Activated naive CD8-positive, alpha-beta T cell treated with anti-CD3 and anti-CD28 coated beads for 36 hours (primary cell): Measurements from ENCODE around the gene DENND5B. TPM values are rescaled to one million over a fixed set of nuclear protein-coding genes. Genes with fewer than 3 reads are reported as not detected.
"Not testable (repeated sequence)": the region's sequence is repeated elsewhere in the genome, so short reads cannot be mapped to it uniquely, and the experiment has no call there.

Source experiments
- DNase-seq: peaks from one replicate; pipeline ENCODE4 v3.0.0; 2021
- H3K27ac Mint-ChIP-seq: one replicate; pipeline ENCODE4 v1.8.0; 2022; ENCODE audit warnings: mild to moderate bottlenecking, moderate library complexity, mixed read lengths
- H3K27me3 Mint-ChIP-seq: one replicate; pipeline ENCODE4 v1.8.0; 2022; ENCODE audit warnings: mild to moderate bottlenecking, mixed read lengths
- H3K36me3 Mint-ChIP-seq: one replicate; pipeline ENCODE4 v1.8.0; 2021; ENCODE audit warnings: mild to moderate bottlenecking, mixed read lengths
- H3K4me1 Mint-ChIP-seq: one replicate; pipeline ENCODE4 v1.8.0; 2021; ENCODE audit warnings: mixed read lengths
- H3K4me3 Mint-ChIP-seq: one replicate; pipeline ENCODE4 v1.8.0; 2022; ENCODE audit warnings: mild to moderate bottlenecking, moderate library complexity, mixed read lengths
- H3K9me3 Mint-ChIP-seq: one replicate; pipeline ENCODE4 v1.8.0; 2022; ENCODE audit warnings: mixed read lengths
- total RNA-seq, 2 experiments: library from RNA; stranded (reverse); gene quantifications; one replicate each; pipeline ENCODE4 v1.2.3, GENCODE V29; 2021

Gene DENND5B
- total RNA-seq, 2 experiments from 2014 or later = 0.16 to 0.29 TPM

- no peaks in the 10 kb centered on the region for H3K36me3 Mint-ChIP-seq
- H3K9me3 Mint-ChIP-seq = no peaks in the 10 kb centered on the region
- peaks cover 5% of the 10 kb centered on the region for H3K27me3 Mint-ChIP-seq
- H3K4me3 Mint-ChIP-seq = no peak overlapping the region
- DNase-seq = no peak
- H3K4me1 Mint-ChIP-seq = no peaks in the 10 kb centered on the region
- no peak overlapping the region for H3K27ac Mint-ChIP-seq
Measured at GRCh38 chr12:31582155-31582554, 8.8 kb downstream of the DENND5B start.

- H3K27ac Mint-ChIP-seq = no peak overlapping the region
- peaks cover 4% of the 10 kb centered on the region for H3K27me3 Mint-ChIP-seq
- no peak for DNase-seq
- H3K9me3 Mint-ChIP-seq = no peaks in the 10 kb centered on the region
- no peaks in the 10 kb centered on the region for H3K4me1 Mint-ChIP-seq
- no peak overlapping the region for H3K4me3 Mint-ChIP-seq
- H3K36me3 Mint-ChIP-seq = no peaks in the 10 kb centered on the region
Measured at GRCh38 chr12:31578632-31579031, 12.3 kb downstream of the DENND5B start.

- H3K4me3 Mint-ChIP-seq = no peak overlapping the region
- H3K36me3 Mint-ChIP-seq = no peaks in the 10 kb centered on the region
- H3K4me1 Mint-ChIP-seq = no peaks in the 10 kb centered on the region
- DNase-seq = no peak
- peaks cover 7% of the 10 kb centered on the region for H3K27me3 Mint-ChIP-seq
- H3K27ac Mint-ChIP-seq = no peak overlapping the region
- H3K9me3 Mint-ChIP-seq = no peaks in the 10 kb centered on the region
Measured at GRCh38 chr12:31574803-31575575, 15.9 kb downstream of the DENND5B start.

GRCh38 chr12:31574367-31574766 lies 16.6 kb downstream of the DENND5B start:
- H3K9me3 Mint-ChIP-seq, H3K27me3 Mint-ChIP-seq, H3K4me3 Mint-ChIP-seq, H3K36me3 Mint-ChIP-seq, DNase-seq, H3K27ac Mint-ChIP-seq, H3K4me1 Mint-ChIP-seq: not testable (repeated sequence)

- H3K4me1 Mint-ChIP-seq = no peaks in the 10 kb centered on the region
- peaks cover 7% of the 10 kb centered on the region for H3K27me3 Mint-ChIP-seq
- H3K9me3 Mint-ChIP-seq = no peaks in the 10 kb centered on the region
Measured at GRCh38 chr12:31572900-31573600, 17.9 kb downstream of the DENND5B start.

GRCh38 chr12:31570880-31571279 lies 20.1 kb downstream of the DENND5B start:
- Mint-ChIP-seq H3K27me3 (peaks cover 7% of the 10 kb centered on the region), H3K36me3 (no peaks in the 10 kb centered on the region), H3K4me1 (no peaks in the 10 kb centered on the region), H3K9me3 (no peaks in the 10 kb centered on the region), H3K27ac (no peak overlapping the region), H3K4me3 (no peak overlapping the region)
- DNase-seq = no peak

More at GRCh38 chr12:31572900-31573600, 17.9 kb downstream of the DENND5B start:
- Mint-ChIP-seq H3K36me3 (no peaks in the 10 kb centered on the region), H3K4me3 (no peak overlapping the region), H3K27ac (no peak overlapping the region)
- DNase-seq = no peak

GRCh38 chr12:31569517-31569916 lies 21.4 kb downstream of the DENND5B start:
- H3K9me3 Mint-ChIP-seq, H3K27me3 Mint-ChIP-seq, H3K4me1 Mint-ChIP-seq, H3K4me3 Mint-ChIP-seq, H3K36me3 Mint-ChIP-seq, H3K27ac Mint-ChIP-seq, DNase-seq: not testable (repeated sequence)

GRCh38 chr12:31568498-31568897 lies 22.4 kb downstream of the DENND5B start:
- Mint-ChIP-seq H3K9me3 (no peaks in the 10 kb centered on the region), H3K36me3 (no peaks in the 10 kb centered on the region), H3K4me1 (no peaks in the 10 kb centered on the region), H3K27me3 (peaks cover 3% of the 10 kb centered on the region), H3K4me3 (no peak overlapping the region), H3K27ac (no peak overlapping the region)
- DNase-seq = no peak

- no peak for DNase-seq
- Mint-ChIP-seq H3K4me1 (no peaks in the 10 kb centered on the region), H3K27ac (no peak overlapping the region), H3K27me3 (peaks cover 3% of the 10 kb centered on the region), H3K36me3 (no peaks in the 10 kb centered on the region), H3K9me3 (no peaks in the 10 kb centered on the region), H3K4me3 (no peak overlapping the region)
Measured at GRCh38 chr12:31567029-31567428, 23.9 kb downstream of the DENND5B start.

GRCh38 chr12:31566547-31566946 lies 24.4 kb downstream of the DENND5B start:
- H3K27me3 Mint-ChIP-seq = peaks cover 3% of the 10 kb centered on the region
- no peaks in the 10 kb centered on the region for H3K4me1 Mint-ChIP-seq
- H3K36me3 Mint-ChIP-seq = no peaks in the 10 kb centered on the region
- no peak for DNase-seq
- H3K27ac Mint-ChIP-seq = no peak overlapping the region
- no peak overlapping the region for H3K4me3 Mint-ChIP-seq
- H3K9me3 Mint-ChIP-seq = no peaks in the 10 kb centered on the region

GRCh38 chr12:31562594-31563328 lies 28.2 kb downstream of the DENND5B start:
- Mint-ChIP-seq H3K4me1 (no peaks in the 10 kb centered on the region), H3K4me3 (no peak overlapping the region), H3K9me3 (no peaks in the 10 kb centered on the region), H3K27me3 (peaks cover 28% of the 10 kb centered on the region), H3K36me3 (no peaks in the 10 kb centered on the region), H3K27ac (no peak overlapping the region)
- DNase-seq = no peak

- no peaks in the 10 kb centered on the region for H3K36me3 Mint-ChIP-seq
- H3K27ac Mint-ChIP-seq = no peak overlapping the region
- no peaks in the 10 kb centered on the region for H3K4me1 Mint-ChIP-seq
- no peak overlapping the region for H3K4me3 Mint-ChIP-seq
- H3K9me3 Mint-ChIP-seq = no peaks in the 10 kb centered on the region
- H3K27me3 Mint-ChIP-seq = peaks cover 37% of the 10 kb centered on the region
- no peak for DNase-seq
Measured at GRCh38 chr12:31560516-31560915, 30.4 kb downstream of the DENND5B start.

GRCh38 chr12:31558521-31558920 lies 32.4 kb downstream of the DENND5B start:
- H3K36me3 Mint-ChIP-seq = no peaks in the 10 kb centered on the region
- H3K4me3 Mint-ChIP-seq = no peak overlapping the region
- H3K27me3 Mint-ChIP-seq = peaks cover 41% of the 10 kb centered on the region

GRCh38 chr12:31557707-31558106 lies 33.2 kb downstream of the DENND5B start:
- Mint-ChIP-seq H3K27ac (no peak overlapping the region), H3K9me3 (peaks cover 2% of the 10 kb centered on the region), H3K4me3 (no peak overlapping the region), H3K36me3 (no peaks in the 10 kb centered on the region), H3K4me1 (no peaks in the 10 kb centered on the region), H3K27me3 (peaks cover 43% of the 10 kb centered on the region)
- no peak for DNase-seq

More at GRCh38 chr12:31558521-31558920, 32.4 kb downstream of the DENND5B start:
- H3K27ac Mint-ChIP-seq = no peak overlapping the region
- H3K9me3 Mint-ChIP-seq = no peaks in the 10 kb centered on the region
- H3K4me1 Mint-ChIP-seq = no peaks in the 10 kb centered on the region
- DNase-seq = no peak

- H3K4me3 Mint-ChIP-seq, H3K4me1 Mint-ChIP-seq, H3K9me3 Mint-ChIP-seq, H3K27ac Mint-ChIP-seq, H3K36me3 Mint-ChIP-seq, DNase-seq: not testable (repeated sequence)
- peaks cover 40% of the 10 kb centered on the region for H3K27me3 Mint-ChIP-seq
Measured at GRCh38 chr12:31555466-31555865, 35.5 kb downstream of the DENND5B start.
